NB4 (cell line): Measurements from ENCODE around the gene TXNL1.

Experiments
- DNase-seq: peaks from one replicate; pipeline ENCODE4 v3.0.0; 2010; ENCODE audit warnings: low read depth
- H3K4me3 ChIP-seq: one replicate; pipeline ENCODE4 v1.5.1; 2011; ENCODE audit warnings: mild to moderate bottlenecking, low read depth, low read length, moderate library complexity
- MYC ChIP-seq: IDR thresholded peaks from 2 replicates; pipeline ENCODE4 v1.6.1; 2011; ENCODE audit warnings: low read depth, low read length
- POLR2A ChIP-seq: IDR thresholded peaks from 2 replicates; pipeline ENCODE4 v1.6.1; 2011; ENCODE audit warnings: mild to moderate bottlenecking; ENCODE audit not compliant: insufficient read length; ENCODE audit errors: extremely low read depth
- TF ChIP-seq, protein P1 (sequence below): IDR thresholded peaks from one replicate; pipeline ENCODE4 v1.5.1; 2012; ENCODE audit warnings: low read depth, low read length
- TF ChIP-seq, protein P2 (sequence below): IDR thresholded peaks from 2 replicates; pipeline ENCODE4 v1.6.1; 2011; ENCODE audit warnings: low read depth, low read length

Gene TXNL1

DNA sequence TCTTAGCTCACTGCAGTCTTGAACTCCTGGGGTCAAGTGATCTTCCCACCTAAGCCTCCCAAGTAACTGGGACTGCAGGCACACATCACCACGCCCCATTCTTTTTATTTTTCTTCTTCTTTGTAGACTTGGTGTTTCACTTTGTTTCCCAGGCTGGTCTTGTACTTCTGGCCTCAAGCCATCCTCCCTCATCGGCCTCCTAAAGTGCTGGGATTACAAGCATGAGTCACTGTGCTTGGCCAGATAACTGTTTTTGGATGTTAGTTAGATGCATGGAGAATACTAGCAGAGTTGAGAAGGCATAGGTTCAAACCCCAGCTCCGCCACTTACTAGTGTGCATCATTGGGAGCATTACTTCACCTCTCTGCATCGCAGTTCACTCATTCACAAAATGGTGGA is 88.3 kb downstream of the TXNL1 start:
- TF ChIP-seq, protein P1, sequence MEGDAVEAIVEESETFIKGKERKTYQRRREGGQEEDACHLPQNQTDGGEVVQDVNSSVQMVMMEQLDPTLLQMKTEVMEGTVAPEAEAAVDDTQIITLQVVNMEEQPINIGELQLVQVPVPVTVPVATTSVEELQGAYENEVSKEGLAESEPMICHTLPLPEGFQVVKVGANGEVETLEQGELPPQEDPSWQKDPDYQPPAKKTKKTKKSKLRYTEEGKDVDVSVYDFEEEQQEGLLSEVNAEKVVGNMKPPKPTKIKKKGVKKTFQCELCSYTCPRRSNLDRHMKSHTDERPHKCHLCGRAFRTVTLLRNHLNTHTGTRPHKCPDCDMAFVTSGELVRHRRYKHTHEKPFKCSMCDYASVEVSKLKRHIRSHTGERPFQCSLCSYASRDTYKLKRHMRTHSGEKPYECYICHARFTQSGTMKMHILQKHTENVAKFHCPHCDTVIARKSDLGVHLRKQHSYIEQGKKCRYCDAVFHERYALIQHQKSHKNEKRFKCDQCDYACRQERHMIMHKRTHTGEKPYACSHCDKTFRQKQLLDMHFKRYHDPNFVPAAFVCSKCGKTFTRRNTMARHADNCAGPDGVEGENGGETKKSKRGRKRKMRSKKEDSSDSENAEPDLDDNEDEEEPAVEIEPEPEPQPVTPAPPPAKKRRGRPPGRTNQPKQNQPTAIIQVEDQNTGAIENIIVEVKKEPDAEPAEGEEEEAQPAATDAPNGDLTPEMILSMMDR = no peak
- no peak for TF ChIP-seq MYC
- TF ChIP-seq, protein P2, sequence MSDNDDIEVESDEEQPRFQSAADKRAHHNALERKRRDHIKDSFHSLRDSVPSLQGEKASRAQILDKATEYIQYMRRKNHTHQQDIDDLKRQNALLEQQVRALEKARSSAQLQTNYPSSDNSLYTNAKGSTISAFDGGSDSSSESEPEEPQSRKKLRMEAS = no peak
- TF ChIP-seq POLR2A = no peak
- no peak for DNase-seq
- no peak overlapping the region for H3K4me3 ChIP-seq
